ENCODE measurements around the gene MUC5AC. TPM values are rescaled to one million over a fixed set of nuclear protein-coding genes. Genes with fewer than 3 reads are reported as not detected.
A peak's percentile ranks its signal among the peaks of the same experiment; 100 is the strongest.

The MUC5AC gene
- total and polyA plus RNA-seq, 10 donors = under 0.01 TPM; not detected in 8

DNA sequence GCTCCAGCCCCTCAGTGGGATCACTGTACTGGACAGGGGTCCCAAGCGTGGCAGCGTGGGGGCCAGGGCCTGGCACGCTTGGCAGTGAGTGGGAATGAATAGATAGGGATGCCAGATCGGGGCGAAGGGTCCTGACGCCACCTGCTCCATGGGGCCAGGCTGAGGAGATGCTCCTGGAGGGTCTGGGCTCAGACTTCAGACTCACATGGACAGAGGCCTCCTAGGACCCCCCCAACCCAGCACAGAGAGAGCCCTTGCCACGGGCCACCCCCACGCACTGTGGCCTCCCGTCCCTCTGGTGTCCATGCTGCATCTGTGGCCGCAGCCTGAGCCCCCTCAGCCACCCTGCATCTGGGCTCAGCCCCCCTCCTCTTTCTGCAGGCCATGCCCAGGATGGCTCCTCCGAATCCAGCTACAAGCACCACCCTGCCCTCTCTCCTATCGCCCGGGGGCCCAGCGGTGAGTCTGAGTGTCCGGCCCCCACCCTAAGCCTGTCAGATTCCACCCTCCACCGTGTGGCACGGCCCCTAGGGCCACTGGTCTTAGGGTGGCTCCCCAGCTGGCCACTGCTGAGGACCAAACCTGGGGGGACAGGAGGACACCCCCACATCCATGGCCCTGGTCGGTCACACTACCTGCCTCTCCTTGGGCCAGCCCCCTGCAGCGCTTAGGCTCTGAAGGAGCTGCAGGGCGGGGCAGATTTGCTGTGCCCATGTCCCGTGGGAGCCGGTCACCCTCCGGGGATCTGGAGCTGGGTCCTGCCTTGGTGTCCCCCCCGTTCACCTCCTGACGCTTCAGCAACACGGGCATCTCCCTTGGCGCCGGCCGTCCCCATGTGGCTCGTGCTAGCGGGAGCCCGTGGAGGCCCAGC lies 2.7 kb downstream of the MUC5AC start:
- H3K27ac ChIP-seq = no peak overlapping the region
- H3K27me3 ChIP-seq (replicated peaks in 1 of 7) = peaks cover 0 to 53% (median 0%) of the 10 kb centered on the region in 7 donors
- H3K4me1 ChIP-seq = peaks cover 0 to 10% (median 0%) of the 10 kb centered on the region in 6 donors
- intact Hi-C loops (cut with DNase I; ENCODE audit: low total_unique reads) = no loop called here
- H3K4me3 ChIP-seq = no peak overlapping the region
- DNase-seq = peak; percentile 68
- no peaks in the 10 kb centered on the region for H3K9me3 ChIP-seq
- WGBS, 5 donors = 87 to 92% (median 90%) methylated on average over 9 to 32 of the region's 32 CpGs
- H3K36me3 ChIP-seq = no peaks in the 10 kb centered on the region
- TF ChIP-seq, protein P1, sequence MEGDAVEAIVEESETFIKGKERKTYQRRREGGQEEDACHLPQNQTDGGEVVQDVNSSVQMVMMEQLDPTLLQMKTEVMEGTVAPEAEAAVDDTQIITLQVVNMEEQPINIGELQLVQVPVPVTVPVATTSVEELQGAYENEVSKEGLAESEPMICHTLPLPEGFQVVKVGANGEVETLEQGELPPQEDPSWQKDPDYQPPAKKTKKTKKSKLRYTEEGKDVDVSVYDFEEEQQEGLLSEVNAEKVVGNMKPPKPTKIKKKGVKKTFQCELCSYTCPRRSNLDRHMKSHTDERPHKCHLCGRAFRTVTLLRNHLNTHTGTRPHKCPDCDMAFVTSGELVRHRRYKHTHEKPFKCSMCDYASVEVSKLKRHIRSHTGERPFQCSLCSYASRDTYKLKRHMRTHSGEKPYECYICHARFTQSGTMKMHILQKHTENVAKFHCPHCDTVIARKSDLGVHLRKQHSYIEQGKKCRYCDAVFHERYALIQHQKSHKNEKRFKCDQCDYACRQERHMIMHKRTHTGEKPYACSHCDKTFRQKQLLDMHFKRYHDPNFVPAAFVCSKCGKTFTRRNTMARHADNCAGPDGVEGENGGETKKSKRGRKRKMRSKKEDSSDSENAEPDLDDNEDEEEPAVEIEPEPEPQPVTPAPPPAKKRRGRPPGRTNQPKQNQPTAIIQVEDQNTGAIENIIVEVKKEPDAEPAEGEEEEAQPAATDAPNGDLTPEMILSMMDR (IDR thresholded peaks at IDR 0.05 in 8 of 11, conservative IDR thresholded peaks at IDR 0.05 in 3 of 11) = no peak
- no peak for TF ChIP-seq POLR2AphosphoS5 (IDR thresholded peaks at IDR 0.05)
- no peak for TF ChIP-seq POLR2A (IDR thresholded peaks at IDR 0.05)

DNA sequence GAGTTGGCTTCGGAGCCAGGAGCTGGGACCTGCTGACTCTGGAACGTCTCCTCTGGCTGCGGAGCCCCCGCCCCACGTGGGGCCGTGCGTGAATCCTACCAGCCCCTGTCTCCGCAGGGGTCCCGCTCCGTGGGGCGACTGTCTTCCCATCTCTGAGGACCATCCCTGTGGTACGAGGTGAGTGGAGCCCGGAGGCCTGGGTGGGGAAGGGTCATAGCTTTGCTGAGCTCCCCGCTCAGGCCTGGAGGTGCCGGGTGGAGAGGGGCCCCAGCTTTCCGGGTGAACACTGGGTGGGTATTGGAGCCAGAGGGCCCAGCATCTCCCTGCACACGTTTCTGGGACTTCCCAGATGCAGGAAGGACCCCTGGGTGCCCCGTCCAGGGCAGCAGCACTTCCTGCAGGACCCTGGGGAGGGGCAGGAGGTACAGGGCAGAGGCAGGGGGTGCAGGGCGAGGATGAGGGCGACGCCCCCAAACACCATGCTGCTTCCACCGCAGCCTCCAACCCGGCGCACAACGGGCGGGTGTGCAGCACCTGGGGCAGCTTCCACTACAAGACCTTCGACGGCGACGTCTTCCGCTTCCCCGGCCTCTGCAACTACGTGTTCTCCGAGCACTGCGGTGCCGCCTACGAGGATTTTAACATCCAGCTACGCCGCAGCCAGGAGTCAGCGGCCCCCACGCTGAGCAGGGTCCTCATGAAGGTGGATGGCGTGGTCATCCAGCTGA lies 3.8 kb downstream of the MUC5AC start:
- WGBS, 5 donors = 78 to 86% (median 84%) methylated on average over 31 to 42 of the region's 42 CpGs
- H3K27me3 ChIP-seq (replicated peaks in 1 of 7) = peaks cover 0 to 56% (median 0%) of the 10 kb centered on the region in 7 donors
- peaks cover 0 to 8% (median 0%) of the 10 kb centered on the region in 6 donors for H3K4me1 ChIP-seq
- H3K36me3 ChIP-seq = no peaks in the 10 kb centered on the region
- no peak overlapping the region for H3K27ac ChIP-seq
- intact Hi-C loops (cut with DNase I; ENCODE audit: low total_unique reads) = no loop called here
- TF ChIP-seq POLR2AphosphoS5 (IDR thresholded peaks at IDR 0.05) (no peak), POLR2A (IDR thresholded peaks at IDR 0.05) (no peak)
- TF ChIP-seq, protein P1 (IDR thresholded peaks at IDR 0.05 in 8 of 11, conservative IDR thresholded peaks at IDR 0.05 in 3 of 11) = no peak
- DNase-seq = peak; percentile 65
- no peaks in the 10 kb centered on the region for H3K9me3 ChIP-seq
- no peak overlapping the region for H3K4me3 ChIP-seq

DNA sequence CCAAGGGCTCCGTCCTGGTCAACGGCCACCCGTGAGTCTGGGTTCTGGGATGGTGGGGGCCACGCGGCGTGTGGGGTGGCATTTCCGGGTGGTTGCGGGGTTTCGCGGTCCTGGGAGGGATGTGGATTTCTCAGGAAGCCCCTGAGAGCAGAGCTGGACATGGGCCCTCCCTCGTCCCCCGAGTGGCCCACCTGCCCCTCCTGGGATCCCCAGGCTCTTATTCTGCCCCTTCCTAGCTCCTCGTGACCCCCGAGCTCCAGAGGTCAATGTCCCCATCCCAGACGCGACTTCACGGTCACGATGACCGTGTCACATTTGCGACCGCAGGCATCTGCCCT lies 4.4 kb downstream of the MUC5AC start:
- Histone ChIP-seq H3K27me3 (replicated peaks in 1 of 7) (peaks cover 0 to 56% (median 0%) of the 10 kb centered on the region in 7 donors), H3K36me3 (no peaks in the 10 kb centered on the region), H3K4me1 (peaks cover 0 to 3% (median 0%) of the 10 kb centered on the region in 6 donors), H3K27ac (no peak overlapping the region), H3K4me3 (no peak overlapping the region), H3K9me3 (no peaks in the 10 kb centered on the region)
- 79 to 83% (median 80%) methylated on average over 18 to 21 of the region's 21 CpGs for WGBS, 5 donors
- no peak for DNase-seq
- TF ChIP-seq POLR2A (IDR thresholded peaks at IDR 0.05) (no peak), POLR2AphosphoS5 (IDR thresholded peaks at IDR 0.05) (no peak)
- TF ChIP-seq, protein P1 (IDR thresholded peaks at IDR 0.05 in 8 of 11, conservative IDR thresholded peaks at IDR 0.05 in 3 of 11) = no peak
- intact Hi-C loops (cut with DNase I; ENCODE audit: low total_unique reads) = no loop called here
